HG03521 (cell line): Measurements from ENCODE around the gene GPER1.
A peak's percentile ranks its signal among the peaks of the same experiment; 100 is the strongest.
"Not testable (repeated sequence)": the region's sequence is repeated elsewhere in the genome, so short reads cannot be mapped to it uniquely, and the experiment has no call there.

Source experiments
- ATAC-seq: cut with Tn5 transposase; IDR thresholded peaks from one replicate; pipeline ENCODE4 v1.9.1; 2021; ENCODE audit warnings: mild to moderate bottlenecking, moderate library complexity; ENCODE audit not compliant: unreplicated experiment

Gene GPER1

GRCh38 chr7:1101563-1102431, 13.9 kb downstream of the GPER1 start:
- no peak for ATAC-seq

- ATAC-seq: no peak
These were observed 15.3 kb downstream of the GPER1 start for GRCh38 chr7:1103009-1103788.

DNA sequence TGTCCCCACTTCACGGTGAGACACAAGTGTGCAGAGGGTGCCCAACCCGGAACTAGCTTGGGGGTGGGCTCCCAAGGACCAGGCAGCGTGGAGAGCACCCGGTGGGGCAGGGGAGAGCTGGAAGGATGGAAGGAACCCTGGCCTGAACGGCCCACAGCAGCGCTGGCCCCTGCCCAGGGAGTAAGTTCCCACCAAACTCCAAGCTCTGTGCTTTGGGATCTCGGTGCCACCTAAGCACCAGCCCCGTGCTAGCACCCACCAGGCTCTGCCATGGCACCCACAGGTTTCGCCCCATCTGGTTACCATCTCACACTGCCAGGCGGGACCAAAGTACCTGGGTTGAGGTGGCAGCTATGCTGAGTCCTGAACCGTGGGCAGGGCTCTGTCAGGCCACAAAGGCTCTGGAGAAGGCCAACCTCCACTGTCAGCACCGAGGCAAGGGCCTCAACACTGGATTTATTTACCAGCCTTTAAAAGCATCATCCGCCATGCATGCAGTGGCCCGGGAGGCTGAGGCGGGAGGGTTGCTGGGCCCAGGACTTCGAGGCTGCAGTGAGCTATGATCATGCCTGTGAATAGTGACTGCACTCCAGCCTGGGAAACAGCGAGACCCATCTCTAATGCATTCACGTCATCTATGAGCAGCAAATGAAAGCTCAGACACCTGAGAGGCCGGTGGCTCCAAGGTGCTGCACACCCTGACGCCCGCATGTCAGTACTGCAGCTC, 16.0 kb downstream of the GPER1 start:
- no peak for ATAC-seq

- no peak for ATAC-seq
These were observed 16.7 kb downstream of the GPER1 start for GRCh38 chr7:1104516-1105179.

DNA sequence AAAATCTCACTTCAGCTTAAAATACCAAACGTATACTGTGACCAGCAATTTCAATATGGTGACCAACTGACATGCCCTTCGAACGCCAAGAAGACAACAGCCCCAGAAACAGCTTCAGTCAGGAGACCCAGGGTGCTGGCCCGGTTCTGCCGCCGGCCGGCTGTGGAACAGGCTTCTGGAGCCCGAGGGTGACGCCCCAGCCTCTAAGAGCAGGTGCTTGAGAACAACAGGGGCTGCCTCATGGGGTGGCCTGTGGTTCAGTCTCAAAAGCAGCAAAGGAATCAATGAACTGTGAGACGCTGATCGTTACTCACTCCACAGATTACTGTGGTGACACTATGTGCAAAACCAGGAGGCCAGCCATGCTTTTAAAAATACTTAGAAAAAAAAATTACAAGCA, 17.3 kb downstream of the GPER1 start:
- ATAC-seq: peak; percentile 37

- no peak for ATAC-seq
These were observed 18.3 kb downstream of the GPER1 start for GRCh38 chr7:1106063-1106792.

- no peak for ATAC-seq
These were observed 19.0 kb downstream of the GPER1 start for GRCh38 chr7:1106793-1107421.

GRCh38 chr7:1108264-1108920, 20.5 kb downstream of the GPER1 start:
- no peak for ATAC-seq

- no peak for ATAC-seq
These were observed 21.8 kb downstream of the GPER1 start for GRCh38 chr7:1109581-1110310.

DNA sequence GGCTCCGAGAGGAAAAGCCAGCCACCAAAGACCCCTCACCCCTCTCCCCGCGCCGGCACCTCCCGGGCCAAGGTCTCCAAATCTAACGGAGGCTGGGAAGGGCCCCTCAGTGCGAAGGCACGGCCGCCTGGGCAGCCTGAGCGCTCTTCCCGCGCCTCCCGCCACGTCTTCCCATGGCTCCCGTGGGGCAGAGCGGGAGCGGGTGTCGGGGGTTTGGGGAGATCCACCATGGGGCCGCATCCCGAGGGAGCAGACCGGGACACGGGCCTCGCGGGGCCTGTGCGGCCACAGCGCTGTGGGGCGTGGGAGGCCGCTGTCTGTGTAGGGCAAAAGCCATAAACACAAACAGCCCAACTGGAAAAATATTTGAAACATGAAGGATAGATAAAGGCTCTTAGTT, 22.4 kb downstream of the GPER1 start:
- no peak for ATAC-seq

GRCh38 chr7:1111156-1111555, 23.2 kb downstream of the GPER1 start:
- no peak for ATAC-seq

GRCh38 chr7:1112109-1112508, 24.2 kb downstream of the GPER1 start:
- ATAC-seq: no peak

DNA sequence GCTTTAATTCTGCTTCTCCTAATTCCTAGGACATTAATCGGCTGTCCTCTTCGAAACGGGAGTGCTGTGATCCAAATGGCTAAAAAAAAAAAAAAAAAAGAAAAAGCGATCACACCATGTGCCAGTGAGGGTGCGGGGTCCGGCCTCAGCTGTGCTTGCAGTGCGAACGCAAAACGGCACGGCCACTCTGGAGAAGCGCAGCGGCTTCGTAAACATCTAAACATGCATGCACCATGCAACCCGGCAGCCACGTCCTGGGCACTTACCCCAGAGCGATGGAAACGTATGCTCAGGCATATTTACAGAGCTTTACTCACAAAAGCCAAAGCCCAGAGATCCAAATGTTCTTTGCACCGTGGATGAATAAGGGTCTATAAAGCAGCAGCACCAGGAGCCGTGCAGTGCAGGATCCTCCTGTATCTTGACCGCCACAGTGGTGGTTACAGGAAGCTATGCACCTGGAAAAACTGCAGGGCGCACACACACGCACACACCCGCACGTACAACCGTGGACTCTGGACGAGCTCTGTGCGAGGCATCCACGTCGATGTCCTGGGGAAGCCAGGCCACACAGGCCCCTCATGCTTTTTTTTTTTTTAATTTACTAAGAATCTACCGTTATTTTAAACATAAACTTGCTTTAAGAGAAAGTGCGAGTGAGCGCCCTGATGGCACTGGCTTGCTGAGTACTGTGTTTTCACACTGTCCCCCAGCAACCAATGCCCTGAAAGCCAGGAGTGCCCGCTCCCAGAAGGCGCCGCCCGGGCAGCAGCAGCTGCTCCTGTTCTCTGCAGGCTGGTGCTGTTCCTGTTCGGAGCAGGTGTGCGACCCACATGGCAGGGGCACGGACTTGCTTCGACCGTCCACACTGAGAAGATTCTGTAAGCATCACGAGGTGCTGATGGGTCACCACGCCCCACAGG, 25.0 kb downstream of the GPER1 start:
- ATAC-seq: no peak

- no peak for ATAC-seq
These were observed 25.6 kb downstream of the GPER1 start for GRCh38 chr7:1113548-1113885.

DNA sequence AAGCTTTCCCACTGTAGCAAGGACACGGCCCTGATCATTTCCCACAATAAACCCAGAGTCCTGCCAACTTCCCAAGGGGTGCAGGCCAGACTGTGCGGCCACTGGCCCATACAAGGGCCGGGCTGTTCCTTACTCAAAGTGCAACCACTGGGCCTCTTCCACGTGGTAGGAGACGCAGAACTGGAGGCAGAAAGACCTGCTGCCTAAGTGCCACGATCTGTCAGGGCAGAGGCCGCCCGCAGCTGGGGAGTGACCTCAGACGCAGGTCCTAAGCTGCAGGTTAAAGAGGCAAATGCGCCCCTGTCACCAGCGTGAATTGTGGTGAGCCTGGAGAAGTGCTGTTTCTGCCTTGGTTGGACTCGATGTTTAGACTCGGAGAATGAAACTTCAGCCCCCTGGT, 26.2 kb downstream of the GPER1 start:
- no peak for ATAC-seq

- ATAC-seq: no peak
These were observed 26.6 kb downstream of the GPER1 start for GRCh38 chr7:1114505-1114904.

GRCh38 chr7:1115171-1116045, 27.5 kb downstream of the GPER1 start:
- ATAC-seq: not testable (repeated sequence)
